GM12891 (cell line): ENCODE measurements around the gene IGDCC3.

Source experiments
- PAX5 ChIP-seq: IDR thresholded peaks from 2 replicates; pipeline ENCODE4 v1.6.1; 2011; ENCODE audit warnings: low read length, moderate library complexity, mild to moderate bottlenecking; ENCODE audit not compliant: insufficient read depth, severe bottlenecking
- POLR2A ChIP-seq: IDR thresholded peaks from 2 replicates; pipeline ENCODE4 v1.6.1; 2011; ENCODE audit warnings: low read depth, low read length, control low read depth
- POLR2AphosphoS5 ChIP-seq: IDR thresholded peaks from 2 replicates; pipeline ENCODE4 v1.6.1; 2011; ENCODE audit warnings: low read depth, low read length, control low read depth
- SPI1 ChIP-seq: IDR thresholded peaks from 2 replicates; pipeline ENCODE4 v1.6.1; 2011; ENCODE audit warnings: low read depth, low read length, control low read depth
- TAF1 ChIP-seq: IDR thresholded peaks from 2 replicates; pipeline ENCODE4 v1.6.1; 2011; ENCODE audit warnings: low read depth, low read length, control low read depth

- TF ChIP-seq POLR2AphosphoS5, result no peak
- no peak for TF ChIP-seq TAF1
- TF ChIP-seq POLR2A, result no peak
- TF ChIP-seq SPI1, result no peak
- TF ChIP-seq PAX5, result no peak
Observed at GRCh38 chr15:65413760-65414144, 36.0 kb upstream of the IGDCC3 start.
